ENCODE data around the gene FXN. TPM values are rescaled to one million over a fixed set of nuclear protein-coding genes. Genes with fewer than 3 reads are reported as not detected.

FXN gene
- polyA plus RNA-seq, 2 donors: 3.3 to 10.9 TPM

- Histone ChIP-seq H3K27ac (ENCODE audit: low read depth in 2 of 2, low read length in 1 of 2) (no peak overlapping the region), H3K4me3 (ENCODE audit: low read depth in 1 of 2, low read length in 2 of 2) (no peak overlapping the region), H3K36me3 (ENCODE audit: control insufficient read depth in 2 of 2, insufficient read depth in 2 of 2, low read length in 1 of 2) (peaks cover 0 to 2% of the 10 kb centered on the region in 2 donors), H3K9me3 (ENCODE audit: control insufficient read depth in 2 of 2, insufficient read depth in 1 of 2, low read depth in 1 of 2, low read length in 1 of 2) (no peaks in the 10 kb centered on the region), H3K27me3 (ENCODE audit: control insufficient read depth in 1 of 2, insufficient read depth in 2 of 2, low read length in 2 of 2) (no peaks in the 10 kb centered on the region), H3K4me1 (ENCODE audit: control insufficient read depth in 2 of 2, insufficient read depth in 2 of 2, low read length in 1 of 2) (no peaks in the 10 kb centered on the region)
- WGBS, 2 donors: 80 to 86% methylated on average over 2 of the region's 2 CpGs
Measured at GRCh38 chr9:69074801-69075200, 39.2 kb downstream of the FXN start.

- no peaks in the 10 kb centered on the region for H3K9me3 ChIP-seq (ENCODE audit: control insufficient read depth in 2 of 2, insufficient read depth in 1 of 2, low read depth in 1 of 2, low read length in 1 of 2)
- H3K4me3 ChIP-seq (ENCODE audit: low read depth in 1 of 2, low read length in 2 of 2): no peak overlapping the region
- peaks cover 0 to 2% of the 10 kb centered on the region in 2 donors for H3K36me3 ChIP-seq (ENCODE audit: control insufficient read depth in 2 of 2, insufficient read depth in 2 of 2, low read length in 1 of 2)
- WGBS, 2 donors: 71 to 78% methylated on average over 5 of the region's 5 CpGs
- no peaks in the 10 kb centered on the region for H3K4me1 ChIP-seq (ENCODE audit: control insufficient read depth in 2 of 2, insufficient read depth in 2 of 2, low read length in 1 of 2)
- no peaks in the 10 kb centered on the region for H3K27me3 ChIP-seq (ENCODE audit: control insufficient read depth in 1 of 2, insufficient read depth in 2 of 2, low read length in 2 of 2)
- H3K27ac ChIP-seq (ENCODE audit: low read depth in 2 of 2, low read length in 1 of 2): no peak overlapping the region
Measured at GRCh38 chr9:69076550-69076949, 41.0 kb downstream of the FXN start.

- WGBS, 2 donors: 40% methylated on average over 2 of the region's 2 CpGs
- Histone ChIP-seq H3K27me3 (ENCODE audit: control insufficient read depth in 1 of 2, insufficient read depth in 2 of 2, low read length in 2 of 2) (no peaks in the 10 kb centered on the region), H3K36me3 (ENCODE audit: control insufficient read depth in 2 of 2, insufficient read depth in 2 of 2, low read length in 1 of 2) (no peaks in the 10 kb centered on the region), H3K27ac (ENCODE audit: low read depth in 2 of 2, low read length in 1 of 2) (no peak overlapping the region), H3K4me1 (ENCODE audit: control insufficient read depth in 2 of 2, insufficient read depth in 2 of 2, low read length in 1 of 2) (no peaks in the 10 kb centered on the region), H3K4me3 (ENCODE audit: low read depth in 1 of 2, low read length in 2 of 2) (no peak overlapping the region), H3K9me3 (ENCODE audit: control insufficient read depth in 2 of 2, insufficient read depth in 1 of 2, low read depth in 1 of 2, low read length in 1 of 2) (no peaks in the 10 kb centered on the region)
Measured at GRCh38 chr9:69078069-69078468, 42.5 kb downstream of the FXN start.

- no peak overlapping the region for H3K27ac ChIP-seq (ENCODE audit: low read depth in 2 of 2, low read length in 1 of 2)
- no peak overlapping the region for H3K4me3 ChIP-seq (ENCODE audit: low read depth in 1 of 2, low read length in 2 of 2)
- no peaks in the 10 kb centered on the region for H3K36me3 ChIP-seq (ENCODE audit: control insufficient read depth in 2 of 2, insufficient read depth in 2 of 2, low read length in 1 of 2)
- WGBS, 2 donors: 0 to 4% methylated on average over 1 of the region's 1 CpG
- no peaks in the 10 kb centered on the region for H3K27me3 ChIP-seq (ENCODE audit: control insufficient read depth in 1 of 2, insufficient read depth in 2 of 2, low read length in 2 of 2)
- no peaks in the 10 kb centered on the region for H3K4me1 ChIP-seq (ENCODE audit: control insufficient read depth in 2 of 2, insufficient read depth in 2 of 2, low read length in 1 of 2)
- no peaks in the 10 kb centered on the region for H3K9me3 ChIP-seq (ENCODE audit: control insufficient read depth in 2 of 2, insufficient read depth in 1 of 2, low read depth in 1 of 2, low read length in 1 of 2)
Measured at GRCh38 chr9:69078581-69078980, 43.0 kb downstream of the FXN start.

GRCh38 chr9:69079186-69079585 lies 43.6 kb downstream of the FXN start:
- Histone ChIP-seq H3K4me3 (ENCODE audit: low read depth in 1 of 2, low read length in 2 of 2) (no peak overlapping the region), H3K9me3 (ENCODE audit: control insufficient read depth in 2 of 2, insufficient read depth in 1 of 2, low read depth in 1 of 2, low read length in 1 of 2) (no peaks in the 10 kb centered on the region), H3K27me3 (ENCODE audit: control insufficient read depth in 1 of 2, insufficient read depth in 2 of 2, low read length in 2 of 2) (no peaks in the 10 kb centered on the region), H3K4me1 (ENCODE audit: control insufficient read depth in 2 of 2, insufficient read depth in 2 of 2, low read length in 1 of 2) (no peaks in the 10 kb centered on the region), H3K36me3 (ENCODE audit: control insufficient read depth in 2 of 2, insufficient read depth in 2 of 2, low read length in 1 of 2) (no peaks in the 10 kb centered on the region), H3K27ac (ENCODE audit: low read depth in 2 of 2, low read length in 1 of 2) (no peak overlapping the region)

GRCh38 chr9:69081261-69081660 lies 45.7 kb downstream of the FXN start:
- Histone ChIP-seq H3K27ac (ENCODE audit: low read depth in 2 of 2, low read length in 1 of 2) (no peak overlapping the region), H3K36me3 (ENCODE audit: control insufficient read depth in 2 of 2, insufficient read depth in 2 of 2, low read length in 1 of 2) (no peaks in the 10 kb centered on the region), H3K9me3 (ENCODE audit: control insufficient read depth in 2 of 2, insufficient read depth in 1 of 2, low read depth in 1 of 2, low read length in 1 of 2) (no peaks in the 10 kb centered on the region), H3K4me3 (ENCODE audit: low read depth in 1 of 2, low read length in 2 of 2) (no peak overlapping the region), H3K27me3 (ENCODE audit: control insufficient read depth in 1 of 2, insufficient read depth in 2 of 2, low read length in 2 of 2) (no peaks in the 10 kb centered on the region), H3K4me1 (ENCODE audit: control insufficient read depth in 2 of 2, insufficient read depth in 2 of 2, low read length in 1 of 2) (no peaks in the 10 kb centered on the region)
- 70% methylated on average over 4 of the region's 4 CpGs for WGBS, 2 donors

- Histone ChIP-seq H3K36me3 (ENCODE audit: control insufficient read depth in 2 of 2, insufficient read depth in 2 of 2, low read length in 1 of 2) (no peaks in the 10 kb centered on the region), H3K4me1 (ENCODE audit: control insufficient read depth in 2 of 2, insufficient read depth in 2 of 2, low read length in 1 of 2) (no peaks in the 10 kb centered on the region), H3K27me3 (ENCODE audit: control insufficient read depth in 1 of 2, insufficient read depth in 2 of 2, low read length in 2 of 2) (no peaks in the 10 kb centered on the region), H3K27ac (ENCODE audit: low read depth in 2 of 2, low read length in 1 of 2) (no peak overlapping the region), H3K4me3 (ENCODE audit: low read depth in 1 of 2, low read length in 2 of 2) (no peak overlapping the region), H3K9me3 (ENCODE audit: control insufficient read depth in 2 of 2, insufficient read depth in 1 of 2, low read depth in 1 of 2, low read length in 1 of 2) (no peaks in the 10 kb centered on the region)
- 74 to 75% methylated on average over 3 of the region's 3 CpGs for WGBS, 2 donors
Measured at GRCh38 chr9:69083321-69083720, 47.8 kb downstream of the FXN start.

GRCh38 chr9:69085569-69086283 lies 50.2 kb downstream of the FXN start:
- no peak overlapping the region for H3K27ac ChIP-seq (ENCODE audit: low read depth in 2 of 2, low read length in 1 of 2)

GRCh38 chr9:69086312-69086711 lies 50.8 kb downstream of the FXN start:
- H3K27ac ChIP-seq (ENCODE audit: low read depth in 2 of 2, low read length in 1 of 2): no peak overlapping the region
- no peak overlapping the region for H3K4me3 ChIP-seq (ENCODE audit: low read depth in 1 of 2, low read length in 2 of 2)
- H3K36me3 ChIP-seq (ENCODE audit: control insufficient read depth in 2 of 2, insufficient read depth in 2 of 2, low read length in 1 of 2): no peaks in the 10 kb centered on the region
- no peaks in the 10 kb centered on the region for H3K9me3 ChIP-seq (ENCODE audit: control insufficient read depth in 2 of 2, insufficient read depth in 1 of 2, low read depth in 1 of 2, low read length in 1 of 2)
- WGBS, 2 donors: 91 to 95% methylated on average over 2 of the region's 2 CpGs
- H3K27me3 ChIP-seq (ENCODE audit: control insufficient read depth in 1 of 2, insufficient read depth in 2 of 2, low read length in 2 of 2): no peaks in the 10 kb centered on the region
- H3K4me1 ChIP-seq (ENCODE audit: control insufficient read depth in 2 of 2, insufficient read depth in 2 of 2, low read length in 1 of 2): no peaks in the 10 kb centered on the region

More at GRCh38 chr9:69085569-69086283, 50.2 kb downstream of the FXN start:
- Histone ChIP-seq H3K9me3 (ENCODE audit: control insufficient read depth in 2 of 2, insufficient read depth in 1 of 2, low read depth in 1 of 2, low read length in 1 of 2) (no peaks in the 10 kb centered on the region), H3K27me3 (ENCODE audit: control insufficient read depth in 1 of 2, insufficient read depth in 2 of 2, low read length in 2 of 2) (no peaks in the 10 kb centered on the region), H3K4me3 (ENCODE audit: low read depth in 1 of 2, low read length in 2 of 2) (no peak overlapping the region), H3K4me1 (ENCODE audit: control insufficient read depth in 2 of 2, insufficient read depth in 2 of 2, low read length in 1 of 2) (no peaks in the 10 kb centered on the region), H3K36me3 (ENCODE audit: control insufficient read depth in 2 of 2, insufficient read depth in 2 of 2, low read length in 1 of 2) (no peaks in the 10 kb centered on the region)
- WGBS, 2 donors: 71 to 78% methylated on average over 5 of the region's 5 CpGs

- Histone ChIP-seq H3K9me3 (ENCODE audit: control insufficient read depth in 2 of 2, insufficient read depth in 1 of 2, low read depth in 1 of 2, low read length in 1 of 2) (no peaks in the 10 kb centered on the region), H3K4me1 (ENCODE audit: control insufficient read depth in 2 of 2, insufficient read depth in 2 of 2, low read length in 1 of 2) (no peaks in the 10 kb centered on the region), H3K27ac (ENCODE audit: low read depth in 2 of 2, low read length in 1 of 2) (no peak overlapping the region), H3K27me3 (ENCODE audit: control insufficient read depth in 1 of 2, insufficient read depth in 2 of 2, low read length in 2 of 2) (no peaks in the 10 kb centered on the region), H3K36me3 (ENCODE audit: control insufficient read depth in 2 of 2, insufficient read depth in 2 of 2, low read length in 1 of 2) (no peaks in the 10 kb centered on the region), H3K4me3 (ENCODE audit: low read depth in 1 of 2, low read length in 2 of 2) (no peak overlapping the region)
- 56 to 79% methylated on average over 2 of the region's 2 CpGs for WGBS, 2 donors
Measured at GRCh38 chr9:69086769-69087168, 51.2 kb downstream of the FXN start.

Measured in esophagus (tissue), 2 donors.